ENCODE measurements around the gene MED26. TPM values are rescaled to one million over a fixed set of nuclear protein-coding genes. Genes with fewer than 3 reads are reported as not detected.

MED26 gene
- total RNA-seq: 3.1 and 6.9 TPM in 2 replicates

GRCh38 chr19:16628183-16628983 lies at the start of gene MED26:
Gene MED26 (minus strand): TSS chr19:16628204. CDS start chr19:16627943, 261 bp downstream.

GRCh38 chr19:16660763-16661479 lies 32.9 kb upstream of the MED26 start, which contains the start of gene TMEM38A:
Gene TMEM38A (plus strand): TSS chr19:16661139. CDS start chr19:16661218, 79 bp downstream.

GRCh38 chr19:16659832-16660708 lies 32.1 kb upstream of the MED26 start, which contains the start of gene SMIM7:
Gene SMIM7 (minus strand): TSS chr19:16660144. CDS start chr19:16660110, 34 bp downstream.

GRCh38 chr19:16572332-16573211 lies 55.4 kb downstream of the MED26 start, which contains the start of gene SLC35E1:
Gene SLC35E1 (minus strand): TSS chr19:16572415. CDS start chr19:16572364, 51 bp downstream.

GRCh38 chr19:16542045-16542909 lies 85.7 kb downstream of the MED26 start, which contains the start of gene CHERP:
Gene CHERP (minus strand): TSS chr19:16542437. CDS start chr19:16542378, 59 bp downstream.

Other genes starting within 250 kb of the MED26 start
- gene EPS15L1, start 156.2 kb downstream of the MED26 start, total RNA-seq: 7.0 and 11.5 TPM in 2 replicates
- gene CALR3, start 132.0 kb downstream of the MED26 start, total RNA-seq: 0.16 TPM in 1 of 2 replicates, not detected in the other
- 0.65 and 2.8 TPM in 2 replicates for gene C19orf44, start 131.8 kb downstream of the MED26 start, total RNA-seq
- 4.2 and 15.9 TPM in 2 replicates for gene CHERP, start 85.8 kb downstream of the MED26 start, total RNA-seq
- 11.3 and 25.6 TPM in 2 replicates for gene SLC35E1, start 55.8 kb downstream of the MED26 start, total RNA-seq
- 29.8 and 56.6 TPM in 2 replicates for gene SMIM7, start 31.9 kb upstream of the MED26 start, total RNA-seq
- gene TMEM38A, start 32.9 kb upstream of the MED26 start, total RNA-seq: 1.1 and 1.4 TPM in 2 replicates
- under 0.01 TPM in 1 of 2 replicates, not detected in the other for gene NWD1, start 91.6 kb upstream of the MED26 start, total RNA-seq
- 25.1 and 72.7 TPM in 2 replicates for gene SIN3B, start 201.2 kb upstream of the MED26 start, total RNA-seq